ENCODE results near the gene DYSF.

DNA sequence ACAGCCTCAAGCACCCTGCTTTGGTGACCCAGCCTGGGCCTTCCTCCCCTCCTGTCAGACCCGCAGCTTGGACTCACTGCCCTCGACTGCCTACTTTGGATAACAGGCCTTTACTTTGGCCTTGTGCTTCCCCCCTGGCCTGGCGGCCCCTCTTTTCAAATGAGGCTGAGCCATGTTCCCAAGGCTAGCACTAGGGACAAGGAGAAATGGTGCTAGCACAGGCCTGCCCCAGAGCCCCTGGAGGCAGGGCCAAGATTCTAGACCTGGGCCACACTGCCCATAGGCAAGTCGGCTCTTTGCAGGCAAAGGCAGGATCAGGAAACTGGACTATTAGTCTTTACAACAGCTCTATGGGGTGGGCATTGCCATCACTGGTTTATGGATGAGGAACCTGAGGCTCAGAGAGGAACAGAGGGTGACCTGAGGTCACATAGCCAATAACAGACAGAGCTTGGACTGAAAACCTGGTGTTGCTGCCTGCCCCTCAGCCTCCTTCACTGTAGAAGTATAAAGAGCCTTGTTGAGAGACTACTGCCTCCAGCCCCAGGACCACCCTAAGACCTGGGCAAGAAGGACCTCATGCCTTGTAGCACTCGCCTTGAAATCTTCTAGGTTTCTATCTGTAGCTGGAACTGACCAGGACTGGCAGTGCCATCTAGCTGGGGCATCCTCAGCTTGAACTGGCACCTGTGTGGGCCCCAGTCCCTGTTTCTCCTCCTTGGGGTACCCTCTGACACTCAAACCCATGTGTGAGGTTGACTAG is 266.3 kb downstream of the DYSF start:
- no peak for TF ChIP-seq EP300 (IDR thresholded peaks at IDR 0.05)
- TF ChIP-seq, protein P1, sequence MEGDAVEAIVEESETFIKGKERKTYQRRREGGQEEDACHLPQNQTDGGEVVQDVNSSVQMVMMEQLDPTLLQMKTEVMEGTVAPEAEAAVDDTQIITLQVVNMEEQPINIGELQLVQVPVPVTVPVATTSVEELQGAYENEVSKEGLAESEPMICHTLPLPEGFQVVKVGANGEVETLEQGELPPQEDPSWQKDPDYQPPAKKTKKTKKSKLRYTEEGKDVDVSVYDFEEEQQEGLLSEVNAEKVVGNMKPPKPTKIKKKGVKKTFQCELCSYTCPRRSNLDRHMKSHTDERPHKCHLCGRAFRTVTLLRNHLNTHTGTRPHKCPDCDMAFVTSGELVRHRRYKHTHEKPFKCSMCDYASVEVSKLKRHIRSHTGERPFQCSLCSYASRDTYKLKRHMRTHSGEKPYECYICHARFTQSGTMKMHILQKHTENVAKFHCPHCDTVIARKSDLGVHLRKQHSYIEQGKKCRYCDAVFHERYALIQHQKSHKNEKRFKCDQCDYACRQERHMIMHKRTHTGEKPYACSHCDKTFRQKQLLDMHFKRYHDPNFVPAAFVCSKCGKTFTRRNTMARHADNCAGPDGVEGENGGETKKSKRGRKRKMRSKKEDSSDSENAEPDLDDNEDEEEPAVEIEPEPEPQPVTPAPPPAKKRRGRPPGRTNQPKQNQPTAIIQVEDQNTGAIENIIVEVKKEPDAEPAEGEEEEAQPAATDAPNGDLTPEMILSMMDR (IDR thresholded peaks at IDR 0.05): no peak
